ENCODE data around the gene TOM1L2.

TOM1L2 gene

GRCh38 chr17:17846645-17847044 is 125.6 kb downstream of the TOM1L2 start:
- no peak overlapping the region for H3K4me3 ChIP-seq (ENCODE audit: low read depth, low read length)
- TF ChIP-seq CTCF (conservative IDR thresholded peaks at IDR 0.05; ENCODE audit: low read depth, low read length), result no peak
- DNase-seq (ENCODE audit: low read depth), result no peak

GRCh38 chr17:17846003-17846402 is 126.2 kb downstream of the TOM1L2 start:
- no peak for TF ChIP-seq CTCF (conservative IDR thresholded peaks at IDR 0.05; ENCODE audit: low read depth, low read length)
- DNase-seq (ENCODE audit: low read depth), result no peak
- no peak overlapping the region for H3K4me3 ChIP-seq (ENCODE audit: low read depth, low read length)

- no peak overlapping the region for H3K4me3 ChIP-seq (ENCODE audit: low read depth, low read length)
Observed at GRCh38 chr17:17845046-17845775, 127.0 kb downstream of the TOM1L2 start.

GRCh38 chr17:17844500-17844899 is 127.7 kb downstream of the TOM1L2 start:
- DNase-seq (ENCODE audit: low read depth), result no peak
- no peak overlapping the region for H3K4me3 ChIP-seq (ENCODE audit: low read depth, low read length)
- no peak for TF ChIP-seq CTCF (conservative IDR thresholded peaks at IDR 0.05; ENCODE audit: low read depth, low read length)

More at GRCh38 chr17:17845046-17845775, 127.0 kb downstream of the TOM1L2 start:
- TF ChIP-seq CTCF (conservative IDR thresholded peaks at IDR 0.05; ENCODE audit: low read depth, low read length), result no peak
- DNase-seq (ENCODE audit: low read depth), result no peak

GRCh38 chr17:17844079-17844478 is 128.1 kb downstream of the TOM1L2 start:
- H3K4me3 ChIP-seq (ENCODE audit: low read depth, low read length), result no peak overlapping the region
- TF ChIP-seq CTCF (conservative IDR thresholded peaks at IDR 0.05; ENCODE audit: low read depth, low read length), result no peak
- no peak for DNase-seq (ENCODE audit: low read depth)

GRCh38 chr17:17843096-17843495 is 129.1 kb downstream of the TOM1L2 start:
- H3K4me3 ChIP-seq (ENCODE audit: low read depth, low read length), result no peak overlapping the region
- DNase-seq (ENCODE audit: low read depth), result no peak
- no peak for TF ChIP-seq CTCF (conservative IDR thresholded peaks at IDR 0.05; ENCODE audit: low read depth, low read length)

Data from choroid plexus epithelial cell (primary cell).